Epithelial cell of proximal tubule (primary cell): ENCODE data around the gene TMPRSS2. TPM values are rescaled to one million over a fixed set of nuclear protein-coding genes. Genes with fewer than 3 reads are reported as not detected.

Experiments
- DNase-seq: peaks from one replicate; pipeline ENCODE4 v3.0.0-alpha.2; 2011; ENCODE audit warnings: low read depth
- H3K4me3 ChIP-seq: 2 replicates; pipeline ENCODE4 v1.5.1; 2011; ENCODE audit warnings: low read depth, mild to moderate bottlenecking, low read length
- CTCF ChIP-seq: conservative IDR thresholded peaks from 2 replicates; pipeline ENCODE4 v1.5.1; 2012; ENCODE audit warnings: low read depth, mild to moderate bottlenecking, low read length
- total RNA-seq: library from RNA; depleted of rRNA; stranded (reverse); fragments of >200 nt; gene quantifications from 2 replicates; pipeline ENCODE4 v1.2.3, GENCODE V29; 2015

Gene TMPRSS2
- total RNA-seq, 1 donor from 2014 or later = 9.1 TPM

- H3K4me3 ChIP-seq = no peak overlapping the region
- no peak for DNase-seq
- TF ChIP-seq CTCF = no peak
Measured at GRCh38 chr21:41444703-41445464, 63.1 kb downstream of the TMPRSS2 start.

GRCh38 chr21:41443562-41443961, 64.4 kb downstream of the TMPRSS2 start:
- TF ChIP-seq CTCF = no peak
- H3K4me3 ChIP-seq = no peak overlapping the region
- DNase-seq = no peak

GRCh38 chr21:41442481-41443186, 65.3 kb downstream of the TMPRSS2 start:
- DNase-seq = no peak
- H3K4me3 ChIP-seq = no peak overlapping the region
- no peak for TF ChIP-seq CTCF

- TF ChIP-seq CTCF = no peak
- no peak for DNase-seq
- no peak overlapping the region for H3K4me3 ChIP-seq
Measured at GRCh38 chr21:41441546-41441945, 66.4 kb downstream of the TMPRSS2 start.

- no peak overlapping the region for H3K4me3 ChIP-seq
- no peak for DNase-seq
- TF ChIP-seq CTCF = no peak
Measured at GRCh38 chr21:41439248-41439647, 68.7 kb downstream of the TMPRSS2 start.

GRCh38 chr21:41438425-41439113, 69.4 kb downstream of the TMPRSS2 start:
- no peak for DNase-seq
- TF ChIP-seq CTCF = no peak
- no peak overlapping the region for H3K4me3 ChIP-seq
